Pons (tissue), 1 donor: Measurements from ENCODE around the gene SNRK.

ENCODE experiments used
- DNase-seq: peaks from one replicate; pipeline ENCODE4 v3.0.0-alpha.2; 2016; ENCODE audit warnings: low spot score

SNRK gene, protein sequence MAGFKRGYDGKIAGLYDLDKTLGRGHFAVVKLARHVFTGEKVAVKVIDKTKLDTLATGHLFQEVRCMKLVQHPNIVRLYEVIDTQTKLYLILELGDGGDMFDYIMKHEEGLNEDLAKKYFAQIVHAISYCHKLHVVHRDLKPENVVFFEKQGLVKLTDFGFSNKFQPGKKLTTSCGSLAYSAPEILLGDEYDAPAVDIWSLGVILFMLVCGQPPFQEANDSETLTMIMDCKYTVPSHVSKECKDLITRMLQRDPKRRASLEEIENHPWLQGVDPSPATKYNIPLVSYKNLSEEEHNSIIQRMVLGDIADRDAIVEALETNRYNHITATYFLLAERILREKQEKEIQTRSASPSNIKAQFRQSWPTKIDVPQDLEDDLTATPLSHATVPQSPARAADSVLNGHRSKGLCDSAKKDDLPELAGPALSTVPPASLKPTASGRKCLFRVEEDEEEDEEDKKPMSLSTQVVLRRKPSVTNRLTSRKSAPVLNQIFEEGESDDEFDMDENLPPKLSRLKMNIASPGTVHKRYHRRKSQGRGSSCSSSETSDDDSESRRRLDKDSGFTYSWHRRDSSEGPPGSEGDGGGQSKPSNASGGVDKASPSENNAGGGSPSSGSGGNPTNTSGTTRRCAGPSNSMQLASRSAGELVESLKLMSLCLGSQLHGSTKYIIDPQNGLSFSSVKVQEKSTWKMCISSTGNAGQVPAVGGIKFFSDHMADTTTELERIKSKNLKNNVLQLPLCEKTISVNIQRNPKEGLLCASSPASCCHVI

DNA sequence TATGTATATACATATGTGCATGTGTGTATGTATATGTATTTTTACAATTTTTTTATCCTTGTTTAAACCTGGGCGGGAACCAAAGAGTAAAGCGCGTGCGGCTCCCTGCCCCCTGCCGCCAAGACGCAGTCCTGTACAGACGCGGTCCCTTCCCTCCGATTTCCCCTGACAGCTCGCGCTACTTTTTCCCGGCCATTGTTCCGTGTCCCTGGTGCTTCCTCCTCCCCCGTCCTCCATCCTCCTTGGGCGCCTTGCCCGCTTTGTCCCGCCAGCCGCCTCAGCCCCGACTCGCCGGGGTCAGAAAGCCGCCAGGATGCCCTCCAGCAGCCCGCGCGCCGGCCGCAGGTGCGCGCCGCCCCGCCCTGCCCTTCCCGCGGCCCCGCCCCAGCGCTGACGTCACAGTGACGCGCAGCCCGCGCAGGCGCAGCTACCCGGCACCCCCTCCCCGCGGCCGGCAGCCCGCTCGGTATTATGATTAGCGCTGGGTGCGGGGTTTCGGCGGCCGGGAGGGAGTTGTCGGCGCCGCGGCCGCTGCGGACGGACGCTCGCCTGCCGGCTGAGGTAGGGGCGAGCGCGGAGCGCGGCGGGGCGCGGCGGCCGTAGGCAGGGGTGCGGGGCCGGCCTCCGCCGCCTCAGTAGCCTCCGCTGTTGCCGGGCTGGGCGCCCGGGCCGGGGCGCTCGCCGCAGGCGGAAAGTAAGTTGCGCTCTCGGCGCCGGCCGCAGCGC, at the start of gene SNRK:
Gene SNRK, plus strand, starts transcription at position 426 of the 726 bp plus-strand sequence. CDS start 16,664 bp downstream, outside the sequence.
- DNase-seq, result peak; percentile 58

- no peak for DNase-seq
These were observed 47.5 kb upstream of the SNRK start for GRCh38 chr3:43238801-43239200.

GRCh38 chr3:43239755-43240154, 46.6 kb upstream of the SNRK start:
- no peak for DNase-seq

GRCh38 chr3:43243590-43244587, 42.5 kb upstream of the SNRK start:
- DNase-seq, result no peak

DNA sequence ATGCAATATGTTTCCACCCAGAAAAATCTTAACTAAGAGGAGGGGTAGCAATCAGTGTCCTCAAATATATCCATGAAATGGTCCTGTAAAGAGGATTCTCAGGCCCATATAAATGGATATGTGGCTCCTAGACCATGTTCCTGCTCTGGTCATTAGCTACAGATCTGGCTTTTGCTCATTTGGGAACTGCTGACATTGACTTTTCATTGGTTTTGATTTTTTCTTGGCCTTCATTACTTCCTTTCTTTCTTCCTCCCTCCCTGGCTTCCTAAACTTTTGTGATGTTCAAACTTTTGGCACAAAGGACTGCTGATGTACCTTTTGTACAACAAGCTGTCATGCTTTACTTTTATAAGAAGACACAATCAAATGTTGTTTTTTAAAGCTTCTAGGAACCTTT, 41.6 kb upstream of the SNRK start:
- DNase-seq, result no peak

DNA sequence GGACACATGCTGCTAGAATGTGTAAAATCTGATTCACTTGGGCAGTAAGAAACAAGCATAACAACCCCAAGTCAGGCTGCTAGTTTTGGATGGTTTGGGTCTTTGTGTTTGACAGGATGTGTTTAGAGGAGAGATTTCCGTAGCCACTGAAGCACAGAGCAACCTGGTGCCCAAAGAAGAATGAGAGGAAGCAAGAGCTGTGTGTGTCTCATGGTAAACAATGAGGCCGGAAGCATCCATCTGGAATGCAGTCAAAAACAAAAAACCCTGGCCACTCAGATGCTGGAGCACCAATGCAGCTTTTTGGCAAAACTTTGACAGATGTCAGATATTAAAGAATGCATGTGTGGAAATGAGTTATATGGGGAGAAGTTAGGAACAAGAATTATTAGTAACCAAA, 39.4 kb upstream of the SNRK start:
- DNase-seq, result peak; percentile 9

GRCh38 chr3:43247561-43248184, 38.7 kb upstream of the SNRK start:
- DNase-seq, result peak; percentile 49

- peak; percentile 17 for DNase-seq
These were observed 38.2 kb upstream of the SNRK start for GRCh38 chr3:43248185-43248583.

DNA sequence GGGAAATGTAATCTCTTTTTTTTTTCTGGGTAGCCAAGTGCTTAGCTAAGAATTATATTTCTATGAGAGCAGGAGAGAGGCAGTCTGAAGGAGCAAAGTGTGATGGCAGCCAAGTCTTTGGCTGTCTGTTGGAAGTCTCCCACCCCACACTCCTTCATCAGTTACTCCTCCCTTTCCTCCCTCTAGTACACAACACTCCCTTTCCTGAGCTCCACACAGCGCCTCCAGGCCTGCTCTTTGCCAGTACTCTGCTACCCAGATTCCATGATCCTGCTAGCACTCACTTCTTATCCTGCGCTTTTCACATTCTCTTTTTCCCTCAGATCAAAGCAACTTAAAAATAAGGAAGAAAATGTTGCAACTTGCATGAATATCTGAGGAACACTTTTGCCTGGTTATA, 37.4 kb upstream of the SNRK start:
- no peak for DNase-seq

DNA sequence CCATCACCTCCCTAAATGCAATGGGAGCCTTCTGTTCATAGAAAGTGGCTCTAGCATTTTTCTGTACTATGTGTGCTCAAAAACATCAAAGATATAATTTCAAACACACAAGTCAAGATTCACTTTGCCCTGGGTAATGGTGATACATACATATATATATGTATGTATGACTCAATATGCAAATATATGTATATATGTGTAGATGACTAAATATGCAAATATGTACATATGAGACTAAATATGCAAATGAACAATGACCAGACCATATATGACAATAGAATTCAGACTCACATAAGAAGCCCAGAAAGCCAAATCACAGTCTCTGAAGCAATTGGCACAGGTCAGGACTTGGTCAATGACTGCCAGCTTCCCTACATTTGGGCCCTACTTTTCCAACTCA, 36.9 kb upstream of the SNRK start:
- DNase-seq, result no peak

DNA sequence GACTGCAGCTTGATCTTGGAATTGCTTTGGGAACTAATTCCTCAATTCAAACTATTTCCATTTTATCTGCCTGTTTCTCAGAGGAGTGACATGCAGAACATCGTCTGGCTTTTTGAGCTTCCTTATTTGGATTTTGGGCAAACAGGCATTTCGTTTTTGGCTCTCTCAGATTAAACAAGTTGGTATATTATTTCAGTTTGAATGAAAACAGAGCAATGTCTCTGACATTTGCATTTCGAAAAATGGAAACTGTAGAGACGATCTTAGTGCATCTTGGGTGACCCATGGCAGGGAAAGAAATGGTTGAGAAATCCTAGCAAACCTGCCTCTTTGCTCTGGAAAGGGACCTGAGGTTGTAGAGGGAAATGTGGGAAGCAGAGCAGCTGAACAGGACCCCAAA, 33.0 kb upstream of the SNRK start:
- no peak for DNase-seq

DNA sequence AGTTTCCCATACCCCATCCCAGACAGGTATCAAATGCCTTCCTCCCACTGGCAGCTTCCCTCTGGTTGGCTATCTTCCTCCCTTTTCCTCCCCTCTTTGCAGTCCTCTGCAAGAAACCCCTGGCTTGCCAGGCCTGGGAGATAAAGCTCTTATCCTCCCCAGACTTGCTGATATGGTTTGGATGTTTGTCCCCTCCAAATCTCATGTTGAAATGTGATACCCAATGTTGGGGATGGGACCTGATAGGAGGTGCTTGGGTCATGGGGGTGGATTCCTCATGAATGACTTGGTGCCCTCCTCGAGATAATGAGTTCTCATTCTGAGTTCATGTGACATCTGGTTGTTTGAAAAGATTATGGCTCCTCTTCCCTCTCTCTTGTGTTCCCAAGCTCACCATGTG, 32.2 kb upstream of the SNRK start:
- DNase-seq, result no peak

DNA sequence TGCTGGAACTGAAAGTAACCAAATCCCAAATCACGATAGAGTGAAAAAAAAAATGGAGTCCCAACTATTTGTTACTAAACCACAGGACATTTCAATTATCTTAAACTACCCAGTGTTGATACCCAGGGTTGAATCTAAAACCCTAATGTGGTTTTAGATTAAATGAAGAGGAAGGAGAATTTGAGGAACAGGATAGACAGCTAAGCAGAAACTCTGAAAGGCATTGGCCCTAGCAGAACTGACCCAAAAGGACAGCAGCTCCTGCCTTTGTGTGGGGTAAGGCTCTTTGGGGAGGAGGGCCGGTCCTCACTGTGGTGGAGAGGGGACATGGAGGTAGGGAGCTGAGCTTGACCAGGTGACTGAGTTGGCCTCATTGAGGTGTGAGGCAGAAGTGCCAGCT, 30.7 kb upstream of the SNRK start:
- no peak for DNase-seq

- no peak for DNase-seq
These were observed 29.5 kb upstream of the SNRK start for GRCh38 chr3:43256714-43257461.

DNA sequence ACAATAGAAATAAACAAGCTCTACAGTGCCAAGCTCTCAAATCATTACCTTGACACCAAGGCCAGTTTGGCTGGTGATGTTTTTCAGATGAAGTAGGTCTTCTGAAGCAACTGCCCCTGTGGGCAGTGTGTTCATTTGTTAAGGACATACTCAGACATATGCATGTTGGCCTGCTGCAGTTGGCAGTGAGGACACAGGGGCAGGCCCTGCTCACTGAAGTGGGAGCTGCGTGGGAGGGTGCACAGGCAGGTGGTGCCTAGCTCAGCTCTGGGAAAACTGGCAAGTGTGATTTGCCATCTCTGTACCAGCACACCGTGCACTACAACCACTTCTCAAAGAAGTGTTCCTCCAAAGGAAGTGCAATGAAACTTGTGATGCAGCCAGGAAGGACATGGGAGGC, 28.5 kb upstream of the SNRK start:
- DNase-seq, result no peak

GRCh38 chr3:43259626-43260025, 26.7 kb upstream of the SNRK start:
- DNase-seq, result no peak

DNA sequence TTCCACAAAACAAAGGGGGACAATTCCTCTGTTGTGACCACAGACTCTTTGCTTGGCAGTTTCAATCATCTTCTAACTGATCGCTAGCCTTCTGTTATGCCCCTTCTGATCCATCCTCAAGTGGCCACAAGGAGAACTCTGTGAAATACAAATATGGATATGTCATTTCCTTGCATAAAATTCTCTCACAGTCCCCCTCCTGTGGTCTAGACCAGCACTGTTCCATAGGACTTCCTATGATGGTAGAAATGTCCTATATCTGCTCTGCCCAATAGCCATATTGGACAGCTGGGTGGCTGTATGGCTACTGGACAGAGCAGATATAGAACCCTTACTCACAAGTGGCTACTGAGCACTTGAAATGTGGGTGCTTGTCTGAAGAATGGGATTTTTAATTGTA, 25.9 kb upstream of the SNRK start:
- DNase-seq, result no peak

DNA sequence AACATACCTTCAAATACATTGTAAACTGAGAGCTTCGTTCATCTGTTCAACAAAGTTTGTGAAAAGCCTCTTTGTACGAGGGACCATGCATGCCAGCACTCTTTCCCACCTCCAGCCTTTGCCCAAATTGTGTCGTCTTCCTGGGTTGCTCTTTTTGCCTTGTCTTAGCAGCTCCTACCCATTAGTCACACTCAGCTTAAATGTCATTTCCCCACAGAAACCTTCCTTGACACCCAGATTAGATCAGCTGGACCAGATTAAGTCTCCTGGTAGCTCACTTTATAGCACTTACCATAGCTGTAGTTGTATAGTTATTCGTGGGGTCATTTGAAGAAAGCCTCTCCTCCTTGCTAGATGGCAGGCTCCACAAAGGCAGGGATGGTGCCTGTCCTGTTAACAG, 24.1 kb upstream of the SNRK start:
- no peak for DNase-seq

DNA sequence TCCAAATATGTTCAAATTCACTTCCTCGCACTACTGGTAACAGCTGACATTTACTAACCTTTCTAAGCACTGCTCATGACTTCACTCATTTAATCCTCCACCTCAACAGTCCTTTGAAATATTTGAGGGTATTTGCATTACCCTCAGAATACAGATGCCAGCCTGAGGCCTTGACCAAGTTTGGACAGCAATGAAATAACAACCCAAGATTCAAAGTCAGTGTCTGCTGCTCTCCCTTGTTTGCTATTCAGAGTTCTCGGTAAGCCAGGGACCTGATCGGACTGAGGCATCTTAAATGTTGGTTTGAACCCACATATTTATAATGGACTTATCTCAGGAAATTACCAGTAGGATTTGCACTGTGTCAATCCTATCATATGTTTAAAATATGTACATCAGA, 19.9 kb upstream of the SNRK start:
- DNase-seq, result no peak

DNA sequence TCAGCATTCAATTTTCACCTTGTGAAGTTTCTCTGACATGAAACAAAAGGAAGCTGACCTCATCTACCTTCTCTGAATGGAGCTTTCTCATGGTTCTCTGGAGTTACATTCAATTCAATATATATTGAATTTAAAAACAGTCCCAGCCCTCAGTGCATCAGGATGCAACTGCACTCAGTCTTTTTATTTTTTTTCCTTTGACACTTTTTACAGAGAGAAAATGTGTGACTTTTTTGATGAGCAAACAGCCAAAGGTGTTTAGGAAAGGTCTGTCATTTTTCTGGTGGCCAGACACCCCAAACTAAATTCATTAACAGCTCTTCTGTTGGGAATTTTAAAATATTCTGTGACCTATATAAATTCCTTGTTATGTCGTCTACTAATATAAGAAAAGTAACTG, 19.3 kb upstream of the SNRK start:
- no peak for DNase-seq
